ENCODE data around the gene CHURC1.

CHURC1 gene

DNA sequence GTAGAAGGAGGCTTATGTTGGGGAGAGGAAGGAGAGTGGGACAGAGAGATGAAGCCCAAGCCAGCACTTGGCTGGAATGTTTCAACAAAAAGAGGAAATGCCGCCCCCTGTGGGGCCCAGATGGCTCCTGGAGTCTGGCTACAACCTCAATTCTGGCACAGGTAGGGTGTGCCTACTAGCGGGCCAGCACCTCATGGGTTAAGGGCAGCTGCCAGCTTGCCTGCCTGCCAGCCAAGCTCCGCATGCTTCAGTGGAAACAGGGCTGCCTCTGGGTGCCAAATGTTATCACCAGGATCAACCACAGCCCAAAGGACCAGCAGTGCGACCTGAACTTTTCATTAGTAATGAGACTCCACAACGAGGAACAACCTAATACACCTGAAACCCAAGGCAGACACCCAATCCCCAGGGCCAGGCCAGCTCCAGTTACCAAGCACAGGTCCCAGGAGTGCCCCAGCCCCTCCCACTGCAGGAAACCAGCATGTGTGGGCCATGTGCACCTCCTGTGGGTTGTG, 46.6 kb downstream of the CHURC1 start:
- H3K4me3 ChIP-seq (ENCODE audit: low read depth, low read length): no peak overlapping the region
- peaks cover 33% of the 10 kb centered on the region for H3K4me1 ChIP-seq (ENCODE audit: control insufficient read depth, insufficient read depth, low read length)
- no peaks in the 10 kb centered on the region for H3K27me3 ChIP-seq (ENCODE audit: control insufficient read depth, insufficient read depth, low read length)
- no peak overlapping the region for H3K27ac ChIP-seq (ENCODE audit: low read depth, low read length)
- no peak overlapping the region for H3K9ac ChIP-seq (ENCODE audit: low read length)
- no peaks in the 10 kb centered on the region for H3K9me3 ChIP-seq (ENCODE audit: control insufficient read depth, insufficient read depth, low read depth, low read length)
- 0 out of 2 replicates have a peak, but pooled peaks cover 5% of the 10 kb centered on the region for H3K36me3 ChIP-seq (ENCODE audit: control insufficient read depth, insufficient read depth, low read length)

DNA sequence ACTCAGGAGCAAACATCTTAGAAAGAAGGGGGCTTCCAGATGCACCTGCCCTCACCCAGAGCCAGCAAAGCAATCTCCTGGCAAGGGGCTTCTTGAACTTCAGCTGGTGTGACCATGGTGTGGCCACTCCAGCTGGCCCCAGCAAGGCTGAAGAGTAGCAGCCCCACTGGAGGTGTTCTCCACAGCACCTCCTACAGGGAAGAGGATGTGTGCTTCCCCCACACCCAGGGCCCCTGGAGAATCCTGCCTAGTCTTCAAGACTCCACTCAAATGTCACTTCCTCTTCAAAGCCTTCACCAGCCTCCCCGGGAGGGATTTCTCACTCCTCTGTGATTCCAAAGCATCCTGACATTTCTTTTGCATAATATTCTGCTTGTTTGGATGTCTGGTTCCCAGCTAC, 49.4 kb downstream of the CHURC1 start:
- no peaks in the 10 kb centered on the region for H3K9me3 ChIP-seq (ENCODE audit: control insufficient read depth, insufficient read depth, low read depth, low read length)
- no peak overlapping the region for H3K9ac ChIP-seq (ENCODE audit: low read length)
- H3K4me1 ChIP-seq (ENCODE audit: control insufficient read depth, insufficient read depth, low read length): peaks cover 29% of the 10 kb centered on the region
- H3K27ac ChIP-seq (ENCODE audit: low read depth, low read length): no peak overlapping the region
- H3K27me3 ChIP-seq (ENCODE audit: control insufficient read depth, insufficient read depth, low read length): no peaks in the 10 kb centered on the region
- no peak overlapping the region for H3K4me3 ChIP-seq (ENCODE audit: low read depth, low read length)
- H3K36me3 ChIP-seq (ENCODE audit: control insufficient read depth, insufficient read depth, low read length): 0 out of 2 replicates have a peak, but pooled peaks cover 5% of the 10 kb centered on the region

DNA sequence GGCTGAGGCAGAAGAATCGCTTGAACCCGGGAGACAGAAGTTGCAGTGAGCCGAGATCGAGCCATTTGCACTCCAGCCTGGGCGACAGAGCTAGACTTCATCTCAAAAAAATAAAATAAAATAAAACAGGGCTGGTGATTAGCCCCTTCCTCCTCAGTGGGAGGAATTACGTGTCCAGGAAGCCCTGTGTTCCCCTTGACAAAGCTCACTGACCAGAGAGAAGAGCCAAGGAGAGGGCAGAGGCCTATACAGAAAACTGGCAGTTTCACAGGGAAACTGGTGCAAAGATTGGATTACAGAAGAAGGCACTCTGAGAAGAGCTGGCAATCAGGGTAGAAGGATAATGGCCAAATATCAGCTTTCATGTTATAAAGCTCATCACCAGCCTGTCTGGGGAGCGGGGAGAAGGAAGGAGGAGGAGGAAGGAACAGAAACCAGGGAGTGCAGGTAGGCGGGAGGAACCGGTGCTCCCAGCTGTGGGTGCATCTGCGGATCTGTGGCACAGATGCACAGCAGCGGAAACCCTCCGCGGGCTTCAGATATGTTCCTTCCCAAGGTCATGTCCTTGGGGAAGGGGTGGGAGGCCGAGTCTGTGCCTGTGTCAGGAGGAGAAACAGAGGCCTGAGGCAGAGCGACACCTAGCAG, 51.2 kb downstream of the CHURC1 start:
- Histone ChIP-seq H3K36me3 (ENCODE audit: control insufficient read depth, insufficient read depth, low read length) (0 out of 2 replicates have a peak, but pooled peaks cover 5% of the 10 kb centered on the region), H3K9ac (ENCODE audit: low read length) (no peak overlapping the region), H3K27ac (ENCODE audit: low read depth, low read length) (no peak overlapping the region)

DNA sequence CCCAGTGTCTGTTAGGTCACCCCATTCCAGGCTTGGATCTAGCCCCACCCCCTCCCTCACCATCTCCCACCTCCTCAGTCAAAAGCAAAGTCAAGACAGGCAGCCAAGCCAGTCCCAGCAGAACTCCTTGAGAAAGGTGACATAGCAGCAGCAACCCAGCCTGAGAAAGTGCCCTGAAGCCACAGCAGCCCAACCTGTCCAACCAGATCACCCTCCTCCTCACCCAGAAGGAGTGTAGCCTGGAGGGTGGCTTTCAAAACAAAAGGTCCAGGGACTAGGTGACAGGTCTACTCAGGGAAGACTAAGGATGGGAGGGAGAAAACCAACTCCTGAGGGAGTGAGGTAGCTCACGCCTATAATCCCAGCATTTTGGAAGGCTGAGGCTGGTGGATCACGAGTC, 52.7 kb downstream of the CHURC1 start:
- Histone ChIP-seq H3K36me3 (ENCODE audit: control insufficient read depth, insufficient read depth, low read length) (0 out of 2 replicates have a peak, but pooled peaks cover 5% of the 10 kb centered on the region), H3K9ac (ENCODE audit: low read length) (no peak overlapping the region), H3K9me3 (ENCODE audit: control insufficient read depth, insufficient read depth, low read depth, low read length) (no peaks in the 10 kb centered on the region), H3K4me1 (ENCODE audit: control insufficient read depth, insufficient read depth, low read length) (peaks cover 38% of the 10 kb centered on the region), H3K27ac (ENCODE audit: low read depth, low read length) (no peak overlapping the region), H3K4me3 (ENCODE audit: low read depth, low read length) (no peak overlapping the region), H3K27me3 (ENCODE audit: control insufficient read depth, insufficient read depth, low read length) (peaks cover 16% of the 10 kb centered on the region)

More for the DNA sequence above, 51.2 kb downstream of the CHURC1 start:
- Histone ChIP-seq H3K4me1 (ENCODE audit: control insufficient read depth, insufficient read depth, low read length) (peaks cover 36% of the 10 kb centered on the region), H3K27me3 (ENCODE audit: control insufficient read depth, insufficient read depth, low read length) (peaks cover 4% of the 10 kb centered on the region; the same call in 1 of the 2 replicates), H3K9me3 (ENCODE audit: control insufficient read depth, insufficient read depth, low read depth, low read length) (no peaks in the 10 kb centered on the region), H3K4me3 (ENCODE audit: low read depth, low read length) (no peak overlapping the region)

DNA sequence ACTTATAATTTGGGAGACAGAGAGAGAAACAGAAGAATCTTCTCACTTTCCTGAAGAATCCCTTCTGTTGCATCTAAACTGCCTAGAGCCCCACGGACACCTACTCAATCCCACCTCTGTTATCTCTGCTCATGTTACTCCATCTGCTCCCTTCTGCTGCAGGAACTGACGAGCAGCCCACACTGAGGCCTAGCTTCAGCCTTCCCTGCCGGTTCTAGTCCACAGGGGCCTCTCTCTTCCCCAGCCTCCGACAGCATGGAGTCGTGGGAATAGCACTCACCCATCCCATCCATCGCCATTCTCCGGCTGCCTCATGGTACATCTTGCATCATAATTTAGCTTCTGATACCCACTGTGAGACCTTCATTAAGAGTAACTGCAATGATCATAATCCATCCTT, 53.9 kb downstream of the CHURC1 start:
- no peak overlapping the region for H3K9ac ChIP-seq (ENCODE audit: low read length)
- H3K27ac ChIP-seq (ENCODE audit: low read depth, low read length): no peak overlapping the region
- H3K9me3 ChIP-seq (ENCODE audit: control insufficient read depth, insufficient read depth, low read depth, low read length): no peaks in the 10 kb centered on the region
- peaks cover 44% of the 10 kb centered on the region for H3K4me1 ChIP-seq (ENCODE audit: control insufficient read depth, insufficient read depth, low read length)
- no peak overlapping the region for H3K4me3 ChIP-seq (ENCODE audit: low read depth, low read length)
- H3K36me3 ChIP-seq (ENCODE audit: control insufficient read depth, insufficient read depth, low read length): 0 out of 2 replicates have a peak, but pooled peaks cover 2% of the 10 kb centered on the region
- peaks cover 20% of the 10 kb centered on the region for H3K27me3 ChIP-seq (ENCODE audit: control insufficient read depth, insufficient read depth, low read length)

GRCh38 chr14:64968651-64969050, 54.4 kb downstream of the CHURC1 start:
- Histone ChIP-seq H3K9me3 (ENCODE audit: control insufficient read depth, insufficient read depth, low read depth, low read length) (no peaks in the 10 kb centered on the region), H3K27me3 (ENCODE audit: control insufficient read depth, insufficient read depth, low read length) (peaks cover 20% of the 10 kb centered on the region), H3K9ac (ENCODE audit: low read length) (no peak overlapping the region), H3K27ac (ENCODE audit: low read depth, low read length) (no peak overlapping the region), H3K36me3 (ENCODE audit: control insufficient read depth, insufficient read depth, low read length) (0 out of 2 replicates have a peak, but pooled peaks cover 2% of the 10 kb centered on the region), H3K4me1 (ENCODE audit: control insufficient read depth, insufficient read depth, low read length) (peaks cover 45% of the 10 kb centered on the region), H3K4me3 (ENCODE audit: low read depth, low read length) (peak overlapping the region; percentile 31; the same call in 1 of the 2 replicates)

- no peaks in the 10 kb centered on the region for H3K36me3 ChIP-seq (ENCODE audit: control insufficient read depth, insufficient read depth, low read length)
- H3K27me3 ChIP-seq (ENCODE audit: control insufficient read depth, insufficient read depth, low read length): peaks cover 20% of the 10 kb centered on the region
- no peak overlapping the region for H3K27ac ChIP-seq (ENCODE audit: low read depth, low read length)
- H3K9me3 ChIP-seq (ENCODE audit: control insufficient read depth, insufficient read depth, low read depth, low read length): no peaks in the 10 kb centered on the region
- H3K4me3 ChIP-seq (ENCODE audit: low read depth, low read length): peak overlapping the region; percentile 80; the same call in 1 of the 2 replicates
- H3K4me1 ChIP-seq (ENCODE audit: control insufficient read depth, insufficient read depth, low read length): peaks cover 53% of the 10 kb centered on the region
- H3K9ac ChIP-seq (ENCODE audit: low read length): no peak overlapping the region
Measured at GRCh38 chr14:64970041-64970440, 55.8 kb downstream of the CHURC1 start.

DNA sequence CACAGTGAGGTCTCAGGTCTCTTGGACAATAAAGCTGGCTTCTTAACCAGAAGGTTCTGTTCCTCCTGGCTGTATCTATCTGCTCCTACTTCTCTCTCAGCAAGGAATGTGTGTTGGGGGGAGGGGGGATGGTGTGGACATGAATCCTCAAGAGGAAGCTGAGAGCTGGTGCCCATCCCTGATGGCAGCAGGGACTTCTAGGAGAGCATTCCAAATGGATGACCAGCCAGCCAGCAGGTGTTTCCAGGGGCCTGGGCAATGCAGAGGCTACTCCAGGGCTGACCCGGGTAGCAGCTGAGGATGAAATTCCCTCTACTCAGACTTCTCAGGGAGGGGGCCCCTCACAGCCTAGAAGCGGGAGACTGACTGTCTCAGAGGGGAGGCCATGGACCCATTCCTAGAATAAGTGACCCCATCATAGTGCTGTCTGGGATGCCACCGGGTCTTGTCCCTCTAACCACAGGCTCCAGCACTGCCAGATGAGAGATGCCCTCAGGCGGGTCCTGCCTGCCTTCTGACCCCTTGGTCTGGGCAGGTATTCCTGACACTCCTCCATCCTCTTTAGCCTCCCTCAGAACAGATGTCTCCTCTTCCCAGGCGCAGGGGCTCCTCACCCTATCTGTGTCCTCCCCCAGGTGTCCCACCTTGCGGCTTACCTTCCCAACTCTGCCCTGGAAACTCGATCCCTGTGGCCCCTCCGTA, 56.7 kb downstream of the CHURC1 start:
- Histone ChIP-seq H3K9ac (ENCODE audit: low read length) (peak overlapping the region; percentile 59), H3K27ac (ENCODE audit: low read depth, low read length) (no peak overlapping the region)

GRCh38 chr14:64971491-64971942, 57.3 kb downstream of the CHURC1 start:
- H3K9me3 ChIP-seq (ENCODE audit: control insufficient read depth, insufficient read depth, low read depth, low read length): no peaks in the 10 kb centered on the region
- peak overlapping the region; percentile 59 for H3K9ac ChIP-seq (ENCODE audit: low read length)
- H3K36me3 ChIP-seq (ENCODE audit: control insufficient read depth, insufficient read depth, low read length): no peaks in the 10 kb centered on the region
- peak overlapping the region; percentile 80 for H3K4me3 ChIP-seq (ENCODE audit: low read depth, low read length)
- peaks cover 53% of the 10 kb centered on the region for H3K4me1 ChIP-seq (ENCODE audit: control insufficient read depth, insufficient read depth, low read length)
- H3K27ac ChIP-seq (ENCODE audit: low read depth, low read length): no peak overlapping the region
- peaks cover 20% of the 10 kb centered on the region for H3K27me3 ChIP-seq (ENCODE audit: control insufficient read depth, insufficient read depth, low read length)

More for the DNA sequence above, 56.7 kb downstream of the CHURC1 start:
- peaks cover 53% of the 10 kb centered on the region for H3K4me1 ChIP-seq (ENCODE audit: control insufficient read depth, insufficient read depth, low read length)
- H3K27me3 ChIP-seq (ENCODE audit: control insufficient read depth, insufficient read depth, low read length): peaks cover 20% of the 10 kb centered on the region
- H3K9me3 ChIP-seq (ENCODE audit: control insufficient read depth, insufficient read depth, low read depth, low read length): no peaks in the 10 kb centered on the region
- H3K4me3 ChIP-seq (ENCODE audit: low read depth, low read length): peak overlapping the region; percentile 80
- H3K36me3 ChIP-seq (ENCODE audit: control insufficient read depth, insufficient read depth, low read length): no peaks in the 10 kb centered on the region

- Histone ChIP-seq H3K4me1 (ENCODE audit: control insufficient read depth, insufficient read depth, low read length) (peaks cover 52% of the 10 kb centered on the region), H3K9me3 (ENCODE audit: control insufficient read depth, insufficient read depth, low read depth, low read length) (no peaks in the 10 kb centered on the region), H3K27me3 (ENCODE audit: control insufficient read depth, insufficient read depth, low read length) (peaks cover 20% of the 10 kb centered on the region), H3K27ac (ENCODE audit: low read depth, low read length) (no peak within 1 kb of the TSS), H3K4me3 (ENCODE audit: low read depth, low read length) (peak within 1 kb of the TSS; percentile 80), H3K36me3 (ENCODE audit: control insufficient read depth, insufficient read depth, low read length) (no peaks in the 10 kb centered on the region), H3K9ac (ENCODE audit: low read length) (peak within 1 kb of the TSS; percentile 59)
Measured at GRCh38 chr14:64971943-64972791, 57.9 kb downstream of the CHURC1 start, which contains the start of gene RAB15. Gene RAB15, minus strand, starts transcription at chr14:64972336. Its CDS starts 260 bp downstream, at chr14:64972076.

Measured in HUES6 (cell line).